Measurements from ENCODE around the gene STK38.
"Not testable (repeated sequence)": the region's sequence is repeated elsewhere in the genome, so short reads cannot be mapped to it uniquely, and the experiment has no call there.

STK38 gene

GRCh38 chr6:36517408-36517807 is 29.9 kb downstream of the STK38 start:
- DNase-seq: no peak

GRCh38 chr6:36516988-36517387 is 30.3 kb downstream of the STK38 start:
- no peak for DNase-seq

GRCh38 chr6:36516559-36516958 is 30.7 kb downstream of the STK38 start:
- DNase-seq: no peak

- no peak for DNase-seq
Observed at GRCh38 chr6:36515844-36516243, 31.4 kb downstream of the STK38 start.

GRCh38 chr6:36514554-36515456 is 32.5 kb downstream of the STK38 start:
- DNase-seq: no peak

- DNase-seq: no peak
Observed at GRCh38 chr6:36510365-36510764, 36.9 kb downstream of the STK38 start.

- DNase-seq: no peak
Observed at GRCh38 chr6:36508532-36508931, 38.7 kb downstream of the STK38 start.

GRCh38 chr6:36506611-36507010 is 40.7 kb downstream of the STK38 start:
- DNase-seq: no peak

- DNase-seq: no peak
Observed at GRCh38 chr6:36505744-36506534, 41.3 kb downstream of the STK38 start.

GRCh38 chr6:36504982-36505381 is 42.3 kb downstream of the STK38 start:
- DNase-seq: no peak

GRCh38 chr6:36504181-36504580 is 43.1 kb downstream of the STK38 start:
- DNase-seq: no peak

GRCh38 chr6:36501686-36502085 is 45.6 kb downstream of the STK38 start:
- DNase-seq: no peak

GRCh38 chr6:36499918-36500317 is 47.4 kb downstream of the STK38 start:
- DNase-seq: no peak

GRCh38 chr6:36495086-36495485 is 52.2 kb downstream of the STK38 start:
- DNase-seq: no peak

GRCh38 chr6:36493859-36494258 is 53.4 kb downstream of the STK38 start:
- DNase-seq: no peak

- no peak for DNase-seq
Observed at GRCh38 chr6:36493319-36493718, 54.0 kb downstream of the STK38 start.

- DNase-seq: no peak
Observed at GRCh38 chr6:36492621-36493020, 54.7 kb downstream of the STK38 start.

- no peak for DNase-seq
Observed at GRCh38 chr6:36492092-36492491, 55.2 kb downstream of the STK38 start.

GRCh38 chr6:36491378-36491965 is 55.8 kb downstream of the STK38 start:
- no peak for DNase-seq

GRCh38 chr6:36489426-36489825 is 57.9 kb downstream of the STK38 start:
- DNase-seq: no peak

- DNase-seq: no peak
Observed at GRCh38 chr6:36488221-36488620, 59.1 kb downstream of the STK38 start.

- DNase-seq: no peak
Observed at GRCh38 chr6:36487698-36488097, 59.6 kb downstream of the STK38 start.

- DNase-seq: no peak
Observed at GRCh38 chr6:36484736-36485135, 62.5 kb downstream of the STK38 start.

- not testable (repeated sequence) for DNase-seq
Observed at GRCh38 chr6:36483326-36483725, 64.0 kb downstream of the STK38 start.

All from KG1 (cell line).